Skeletal muscle tissue (tissue), 4 donors: ENCODE data around the gene DUOXA1. TPM values are rescaled to one million over a fixed set of nuclear protein-coding genes. Genes with fewer than 3 reads are reported as not detected.

Experiments used
- H3K27ac ChIP-seq: one replicate; pipeline ENCODE4 v1.7.0; 2013; ENCODE audit warnings: mild to moderate bottlenecking, low read depth, low read length, inconsistent platforms
- H3K27me3 ChIP-seq, 3 donors: one replicate each; pipeline ENCODE4 v1.7.0; 2013; ENCODE audit warnings: low read length in 3 of 3; ENCODE audit not compliant: control insufficient read depth in 3 of 3, insufficient read depth in 3 of 3
- H3K36me3 ChIP-seq, 3 donors: one replicate each; pipeline ENCODE4 v1.7.0; 2013; ENCODE audit warnings: low read length in 3 of 3; ENCODE audit not compliant: control insufficient read depth in 3 of 3, insufficient read depth in 3 of 3
- H3K4me1 ChIP-seq, 3 donors: one replicate each; pipeline ENCODE4 v1.7.0; 2013; ENCODE audit warnings: low read length in 3 of 3, mild to moderate bottlenecking in 3 of 3; ENCODE audit not compliant: control insufficient read depth in 3 of 3, insufficient read depth in 3 of 3
- H3K4me3 ChIP-seq, 3 donors: one replicate each; pipeline ENCODE4 v1.7.0; 2013; ENCODE audit warnings: low read length in 3 of 3
- H3K9ac ChIP-seq, 3 donors: one replicate each; pipeline ENCODE4 v1.7.0; 2013; ENCODE audit warnings: low read length in 3 of 3, mild to moderate bottlenecking in 3 of 3, moderate library complexity in 2 of 3, low read depth in 1 of 3
- H3K9me3 ChIP-seq, 3 donors: one replicate each; pipeline ENCODE4 v1.7.0; 2013; ENCODE audit warnings: low read length in 3 of 3; ENCODE audit not compliant: control insufficient read depth in 3 of 3
- total RNA-seq: library from RNA; depleted of rRNA; stranded (reverse); fragments of >200 nt; gene quantifications from one replicate; pipeline ENCODE4 v1.2.3, GENCODE V29; 2014
- donor health status: Osteomylitis.

DUOXA1 gene
- total RNA-seq, 1 donor from 2014 or later: not detected

DNA sequence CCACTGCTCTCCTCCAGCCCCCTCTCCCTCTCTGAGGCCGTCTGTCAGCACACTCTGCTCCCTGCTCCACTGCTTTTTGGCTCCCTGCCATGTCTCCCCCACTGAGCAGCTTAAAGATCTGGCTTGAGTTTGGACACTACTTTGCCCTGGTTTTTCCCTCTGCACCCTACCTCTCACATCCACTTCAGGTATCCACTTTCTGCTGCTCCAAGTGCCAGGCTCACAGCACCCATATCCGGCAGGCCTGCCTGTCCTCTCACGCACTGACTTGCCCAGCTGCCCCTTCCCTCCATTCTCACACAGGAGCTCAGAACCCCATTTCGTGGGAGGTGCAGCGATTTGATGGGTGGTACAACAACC is 3.9 kb upstream of the DUOXA1 start:
- H3K4me3 ChIP-seq: no peak overlapping the region
- H3K27ac ChIP-seq: no peak overlapping the region
- peaks cover 5 to 7% (median 5%) of the 10 kb centered on the region in 3 donors for H3K4me1 ChIP-seq
- peaks cover 62 to 67% (median 64%) of the 10 kb centered on the region in 3 donors for H3K27me3 ChIP-seq
- no peaks in the 10 kb centered on the region for H3K36me3 ChIP-seq
- H3K9me3 ChIP-seq: no peaks in the 10 kb centered on the region
- no peak overlapping the region for H3K9ac ChIP-seq

DNA sequence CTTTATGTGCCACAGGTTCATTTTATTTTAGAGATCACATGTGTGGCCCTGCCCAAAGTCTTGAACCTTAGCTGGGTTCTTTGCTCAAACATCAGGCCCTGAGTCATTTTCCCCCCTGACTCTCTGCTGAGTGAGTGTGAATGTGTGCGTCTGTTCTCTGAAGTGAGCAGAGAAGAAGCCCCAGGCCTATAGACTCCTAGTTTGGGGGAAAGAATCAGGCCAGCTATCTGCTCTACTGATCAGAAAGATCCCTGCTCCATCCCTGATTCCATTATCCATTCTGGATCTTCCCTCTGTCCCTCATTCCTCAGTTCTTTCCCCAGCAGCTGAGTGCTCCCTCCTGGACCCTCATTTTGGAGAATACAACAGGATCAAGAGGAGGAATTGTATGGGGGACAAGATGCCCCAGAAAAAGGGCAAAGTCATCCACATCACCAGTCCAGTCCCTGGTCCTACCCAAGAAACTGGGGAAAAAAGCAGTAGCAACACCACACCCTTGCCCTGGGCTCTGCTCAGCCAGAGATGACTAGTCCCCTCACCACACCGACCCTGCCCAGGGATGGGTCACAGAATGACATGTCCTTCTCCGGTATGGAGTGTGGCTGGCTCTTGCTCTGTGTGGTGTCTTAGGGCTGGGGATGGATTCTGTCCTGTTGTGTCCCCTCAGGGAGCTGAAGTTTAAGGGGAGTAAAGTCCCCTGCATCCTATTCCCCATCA is 3.3 kb upstream of the DUOXA1 start:
- Histone ChIP-seq H3K36me3 (no peaks in the 10 kb centered on the region), H3K27ac (no peak overlapping the region), H3K9me3 (no peaks in the 10 kb centered on the region), H3K4me1 (peaks cover 5 to 7% (median 5%) of the 10 kb centered on the region in 3 donors), H3K9ac (no peak overlapping the region), H3K27me3 (peaks cover 67 to 68% (median 67%) of the 10 kb centered on the region in 3 donors), H3K4me3 (no peak overlapping the region)

DNA sequence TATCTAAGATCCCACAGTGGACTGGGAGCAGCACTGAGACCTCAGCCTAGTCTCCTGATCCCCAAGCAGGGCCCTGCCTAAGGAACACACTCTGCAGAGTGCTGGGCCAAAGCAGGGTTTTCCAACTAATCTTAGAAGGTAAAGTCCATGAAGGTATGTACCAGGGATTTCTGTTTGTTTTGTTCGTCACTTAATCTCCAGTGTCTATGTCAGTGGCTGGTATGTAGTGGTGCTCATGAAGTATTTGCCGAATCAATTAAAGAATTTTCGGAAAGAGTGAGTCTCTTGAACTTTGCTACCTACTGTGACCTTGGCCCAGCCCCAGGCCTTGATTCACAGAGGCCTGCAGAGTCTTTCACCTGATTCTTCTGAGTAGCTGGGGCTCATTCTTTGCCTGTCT is 1.8 kb upstream of the DUOXA1 start:
- Histone ChIP-seq H3K36me3 (no peaks in the 10 kb centered on the region), H3K27me3 (peaks cover 63 to 72% (median 66%) of the 10 kb centered on the region in 3 donors), H3K4me3 (no peak overlapping the region), H3K27ac (no peak overlapping the region), H3K4me1 (peaks cover 5 to 7% (median 5%) of the 10 kb centered on the region in 3 donors), H3K9me3 (no peaks in the 10 kb centered on the region), H3K9ac (no peak overlapping the region)

DNA sequence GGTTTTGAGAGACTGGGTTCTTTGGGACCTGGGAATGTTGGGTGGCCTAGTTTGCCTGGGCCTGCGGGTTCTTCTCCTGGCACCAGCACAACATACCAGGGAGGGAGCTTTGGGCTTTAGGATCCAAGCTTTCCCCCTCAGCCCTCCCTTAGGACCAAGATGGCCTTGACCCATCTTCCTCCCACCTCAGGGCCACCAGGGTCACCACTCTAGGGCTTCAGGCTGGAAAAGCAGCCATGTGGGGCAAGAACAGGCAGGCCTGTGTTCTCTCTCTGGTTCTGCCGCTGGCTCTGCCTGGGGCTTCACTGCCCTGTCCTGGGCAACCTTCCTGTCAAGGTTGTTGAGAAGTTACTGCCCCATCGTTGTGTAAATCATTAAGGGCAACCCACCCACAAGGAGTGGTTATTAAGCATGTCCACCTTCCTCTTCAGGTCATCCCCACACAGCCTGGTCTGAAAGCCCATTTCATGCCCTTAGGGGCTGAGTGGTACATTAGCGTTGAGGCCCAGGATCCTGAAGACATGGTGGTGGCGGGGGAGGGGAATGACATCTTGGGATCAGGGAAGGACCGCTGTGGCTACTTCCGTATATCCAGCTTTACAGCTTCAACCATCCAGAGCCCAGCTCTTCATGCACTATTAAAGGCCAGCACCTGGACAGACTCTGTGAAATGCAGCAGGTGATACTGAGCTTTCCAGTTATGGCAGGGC is 767 bp upstream of the DUOXA1 start:
- Histone ChIP-seq H3K4me3 (peak overlapping the region in 1 of 3 donors; percentile 14), H3K27me3 (peaks cover 59 to 65% (median 62%) of the 10 kb centered on the region in 3 donors)

DNA sequence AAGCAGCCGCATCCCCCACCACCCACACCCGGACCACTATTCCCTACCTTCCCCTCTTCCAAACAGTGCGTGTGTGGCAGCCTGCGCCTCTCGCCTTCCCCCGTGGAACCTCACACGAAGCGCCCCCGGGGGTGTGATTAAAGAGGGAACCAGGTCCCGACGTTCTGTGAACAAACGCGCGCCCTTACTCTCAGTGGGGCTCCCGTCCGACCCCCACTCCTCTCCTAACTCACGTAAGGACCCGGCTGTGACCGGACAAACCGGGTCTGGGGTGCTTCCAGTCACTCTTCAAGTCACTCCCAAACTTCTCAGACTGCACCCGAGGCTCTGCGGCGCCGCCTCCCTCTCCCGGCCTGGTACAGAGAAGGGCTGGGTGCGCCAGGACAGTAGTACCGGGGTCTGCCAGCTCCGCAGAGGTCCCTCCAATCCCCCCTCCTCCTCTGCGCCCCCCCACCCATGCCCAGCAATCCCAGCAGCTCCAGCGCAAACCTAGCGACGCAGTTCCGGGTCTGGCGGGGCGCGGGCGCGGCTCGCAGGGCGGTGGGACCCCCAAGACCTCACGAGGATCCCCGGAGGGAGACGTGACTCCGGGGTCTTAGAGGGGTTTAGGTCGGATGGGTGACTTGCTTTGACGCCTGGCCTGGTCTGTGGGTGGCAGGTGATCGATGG is 574 bp downstream of the DUOXA1 start:
- peak overlapping the region in 2 of 3 donors; percentile 49 to 60 for H3K4me3 ChIP-seq
- no peak overlapping the region for H3K9ac ChIP-seq
- H3K36me3 ChIP-seq: no peaks in the 10 kb centered on the region
- H3K27ac ChIP-seq: no peak overlapping the region
- H3K27me3 ChIP-seq: peaks cover 48 to 62% (median 56%) of the 10 kb centered on the region in 3 donors
- H3K4me1 ChIP-seq: no peaks in the 10 kb centered on the region
- no peaks in the 10 kb centered on the region for H3K9me3 ChIP-seq

More for the DNA sequence above, 767 bp upstream of the DUOXA1 start:
- Histone ChIP-seq H3K9ac (no peak overlapping the region), H3K9me3 (no peaks in the 10 kb centered on the region), H3K4me1 (peaks cover 5 to 7% (median 5%) of the 10 kb centered on the region in 3 donors), H3K36me3 (no peaks in the 10 kb centered on the region), H3K27ac (no peak overlapping the region)

DNA sequence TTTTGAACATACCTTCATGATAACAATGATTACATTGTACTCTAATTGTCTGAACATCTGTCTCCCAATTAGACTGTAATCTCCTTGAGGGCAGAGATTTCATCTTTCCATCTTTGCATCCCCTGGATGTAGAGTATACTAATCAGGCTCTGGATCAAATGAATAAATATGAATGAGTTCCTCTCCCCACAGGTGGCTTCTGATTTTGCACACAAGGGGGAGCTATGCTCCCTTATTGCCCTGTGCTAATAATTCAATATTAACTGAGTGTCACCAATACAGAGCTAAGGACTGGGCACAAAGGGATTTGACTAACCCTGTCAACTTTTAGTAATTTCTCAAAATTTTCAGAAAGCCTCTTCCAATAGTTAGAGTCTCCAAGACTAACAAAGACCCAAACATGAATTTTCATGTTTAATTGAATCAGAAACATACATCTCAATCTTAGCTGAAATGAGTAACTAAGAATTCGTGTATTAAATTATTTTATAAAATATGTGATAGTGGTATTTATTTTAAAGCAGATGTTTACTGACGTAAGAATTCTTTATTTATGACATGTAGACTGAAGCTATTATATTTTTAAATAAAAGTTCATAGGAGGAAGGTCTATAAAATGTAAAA is 3.0 kb downstream of the DUOXA1 start:
- Histone ChIP-seq H3K36me3 (no peaks in the 10 kb centered on the region), H3K9ac (no peak overlapping the region), H3K27ac (no peak overlapping the region), H3K9me3 (no peaks in the 10 kb centered on the region), H3K27me3 (peaks cover 43 to 54% (median 53%) of the 10 kb centered on the region in 3 donors), H3K4me1 (no peaks in the 10 kb centered on the region), H3K4me3 (no peak overlapping the region)

DNA sequence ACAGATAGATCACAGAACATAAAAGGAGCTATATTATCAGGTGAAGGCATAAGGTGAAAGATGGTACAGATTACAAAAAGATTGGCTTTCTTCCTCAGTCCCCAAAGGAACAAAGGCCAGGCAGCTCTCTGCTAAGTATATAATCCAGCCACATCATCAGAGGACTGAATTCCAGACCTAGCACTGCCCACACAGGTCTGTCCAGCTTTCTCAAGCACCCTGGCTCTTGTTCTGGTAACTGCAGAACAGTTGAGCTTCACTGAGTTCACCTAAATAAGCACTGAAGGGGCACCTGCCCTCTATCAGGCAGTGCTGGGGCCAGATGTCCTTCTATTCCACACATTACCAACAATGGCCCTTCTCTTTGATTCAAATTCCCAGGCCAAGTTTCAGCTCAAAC is 6.3 kb downstream of the DUOXA1 start:
- no peaks in the 10 kb centered on the region for H3K36me3 ChIP-seq
- H3K9ac ChIP-seq: no peak overlapping the region
- H3K27me3 ChIP-seq: peaks cover 30 to 54% (median 52%) of the 10 kb centered on the region in 3 donors
- H3K4me1 ChIP-seq: no peaks in the 10 kb centered on the region
- no peaks in the 10 kb centered on the region for H3K9me3 ChIP-seq
- no peak overlapping the region for H3K27ac ChIP-seq
- no peak overlapping the region for H3K4me3 ChIP-seq

DNA sequence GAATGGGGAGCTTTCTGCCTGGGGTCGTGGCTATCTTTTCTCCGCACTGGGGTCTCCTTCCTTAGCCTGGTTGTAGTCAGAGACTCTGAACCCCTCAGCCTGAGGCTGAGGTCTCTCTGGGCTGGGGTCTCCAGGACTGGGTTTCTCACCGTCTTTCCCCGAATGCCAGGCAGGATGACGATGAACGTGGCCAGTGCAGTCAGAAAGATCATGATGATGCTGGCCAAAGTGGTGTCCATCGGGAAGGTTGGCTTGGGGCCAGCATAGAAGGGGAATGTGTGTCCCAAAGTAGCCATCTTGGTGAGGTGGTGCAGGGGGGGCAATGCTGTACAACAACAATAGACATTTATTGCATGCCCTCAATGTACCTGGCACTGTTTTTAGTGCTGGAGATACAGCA is 7.0 kb downstream of the DUOXA1 start:
- H3K27me3 ChIP-seq: peaks cover 26 to 51% (median 48%) of the 10 kb centered on the region in 3 donors
- H3K27ac ChIP-seq: no peak overlapping the region
- no peaks in the 10 kb centered on the region for H3K9me3 ChIP-seq
- no peak overlapping the region for H3K4me3 ChIP-seq
- peaks cover 2 to 3% (median 2%) of the 10 kb centered on the region in 3 donors for H3K4me1 ChIP-seq
- H3K9ac ChIP-seq: no peak overlapping the region
- H3K36me3 ChIP-seq: no peaks in the 10 kb centered on the region

DNA sequence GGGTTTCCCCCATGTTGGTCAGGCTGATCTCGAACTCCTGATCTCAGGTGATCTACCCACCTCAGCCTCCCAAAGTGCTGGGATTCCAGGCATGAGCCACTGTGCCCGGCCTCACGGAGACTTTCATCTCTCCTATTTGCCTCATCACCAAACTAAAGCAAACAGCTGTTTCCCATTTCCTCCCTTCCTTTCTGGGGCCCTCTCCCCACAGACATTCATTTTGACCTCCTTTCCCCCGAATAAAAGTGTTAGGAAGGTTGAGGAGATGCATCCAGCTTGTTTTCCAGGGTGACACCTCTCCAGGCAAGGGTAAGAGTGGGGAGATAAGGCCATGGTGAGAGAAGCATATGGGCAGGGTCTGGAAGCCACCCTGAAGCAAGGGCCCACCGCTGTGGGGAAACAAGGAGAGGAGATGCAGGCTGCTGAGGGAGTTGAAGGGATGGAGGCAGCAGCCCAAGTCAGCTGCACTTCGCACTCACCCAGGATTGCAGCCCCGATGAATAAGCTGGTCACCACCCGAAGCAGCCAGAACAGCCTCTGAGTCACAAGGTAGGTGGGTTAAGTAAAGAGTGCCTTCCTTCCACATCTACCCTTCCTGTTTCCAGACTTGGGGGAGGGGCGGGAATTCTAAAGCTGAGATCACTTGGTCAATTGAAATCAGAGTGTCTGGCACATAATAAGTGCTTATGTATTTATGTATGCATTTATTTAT is 7.8 kb downstream of the DUOXA1 start:
- H3K4me3 ChIP-seq: no peak overlapping the region
- no peaks in the 10 kb centered on the region for H3K9me3 ChIP-seq
- no peak overlapping the region for H3K27ac ChIP-seq
- H3K27me3 ChIP-seq: peaks cover 31 to 59% (median 51%) of the 10 kb centered on the region in 3 donors
- H3K4me1 ChIP-seq: peaks cover 6 to 9% (median 9%) of the 10 kb centered on the region in 3 donors
- no peak overlapping the region for H3K9ac ChIP-seq
- H3K36me3 ChIP-seq: no peaks in the 10 kb centered on the region
